Liver (tissue), 9 donors: ENCODE data around the gene ALDH9A1. TPM values are rescaled to one million over a fixed set of nuclear protein-coding genes. Genes with fewer than 3 reads are reported as not detected.

Experiments used
- DNase-seq: peaks from one replicate; pipeline ENCODE4 v3.0.0-alpha.2; 2017; ENCODE audit warnings: low spot score
- H3K27ac ChIP-seq, 2 donors: one replicate each; pipeline ENCODE4 v1.7.0; 2013; ENCODE audit warnings: inconsistent platforms in 2 of 2, low read length in 2 of 2, control low read depth in 1 of 2, low read depth in 1 of 2, mild to moderate bottlenecking in 1 of 2
- H3K27me3 ChIP-seq, 4 donors: one replicate each; pipeline versions ENCODE4 v1.6.1 to v1.7.0; 2013; ENCODE audit warnings: low read length in 3 of 4, inconsistent platforms in 1 of 4, mild to moderate bottlenecking in 1 of 4, moderate library complexity in 1 of 4; ENCODE audit not compliant: control insufficient read depth in 4 of 4, insufficient read depth in 4 of 4
- H3K36me3 ChIP-seq, 4 donors: one replicate each; pipeline versions ENCODE4 v1.6.1 to v1.7.0; 2013; ENCODE audit warnings: low read length in 3 of 4, mild to moderate bottlenecking in 3 of 4, low read depth in 1 of 4, moderate library complexity in 1 of 4; ENCODE audit not compliant: control insufficient read depth in 4 of 4, insufficient read depth in 3 of 4
- H3K4me1 ChIP-seq, 4 donors: one replicate each; pipeline versions ENCODE4 v1.6.1 to v1.7.0; 2013; ENCODE audit warnings: low read length in 3 of 4, mild to moderate bottlenecking in 3 of 4, moderate library complexity in 1 of 4; ENCODE audit not compliant: control insufficient read depth in 4 of 4, insufficient read depth in 4 of 4
- H3K4me3 ChIP-seq, 3 donors: one replicate each; pipeline versions ENCODE4 v1.6.1 to v1.7.0; 2013; ENCODE audit warnings: low read length in 3 of 3, control low read depth in 1 of 3, low read depth in 1 of 3, mild to moderate bottlenecking in 1 of 3
- H3K9ac ChIP-seq, 2 donors: one replicate each; pipeline ENCODE4 v1.7.0; 2013; ENCODE audit warnings: low read length in 2 of 2, mild to moderate bottlenecking in 2 of 2, moderate library complexity in 2 of 2, control low read depth in 1 of 2, low read depth in 1 of 2
- H3K9me3 ChIP-seq, 4 donors: one replicate each; pipeline versions ENCODE4 v1.6.1 to v1.7.0; 2013; ENCODE audit warnings: low read length in 3 of 4; ENCODE audit not compliant: control insufficient read depth in 4 of 4
- ATF3 ChIP-seq: IDR thresholded peaks from 2 replicates; pipeline ENCODE4 v1.6.1; 2016; ENCODE audit warnings: antibody characterized with exemption
- CTCF ChIP-seq: fragments of 150-350 bp; IDR thresholded peaks from 2 replicates; pipeline ENCODE4 v1.5.1; 2017; ENCODE audit warnings: improper control_type of control experiment, low read depth, low read length; ENCODE audit not compliant: missing input control
- EGR1 ChIP-seq, 2 donors: IDR thresholded peaks; 2 replicates each; pipeline ENCODE4 v1.6.1; 2016 to 2018; ENCODE audit warnings: antibody characterized with exemption in 2 of 2, low read depth in 2 of 2
- FOXA1 ChIP-seq: IDR thresholded peaks from 2 replicates; pipeline ENCODE4 v1.6.1; 2016; ENCODE audit warnings: antibody characterized with exemption
- FOXA2 ChIP-seq: IDR thresholded peaks from 2 replicates; pipeline ENCODE4 v1.6.1; 2016; ENCODE audit warnings: antibody characterized with exemption
- GABPA ChIP-seq, 2 donors: IDR thresholded peaks in 1 of 2; conservative IDR thresholded peaks in 1 of 2; 2 replicates each; pipeline ENCODE4 v1.6.1; 2016; ENCODE audit warnings: antibody characterized with exemption in 2 of 2, mild to moderate bottlenecking in 1 of 2, moderate library complexity in 1 of 2
- HNF4A ChIP-seq, 2 donors: conservative IDR thresholded peaks; 2 replicates each; pipeline ENCODE4 v1.6.1; 2016; ENCODE audit warnings: antibody characterized with exemption in 2 of 2, mild to moderate bottlenecking in 2 of 2
- HNF4G ChIP-seq: IDR thresholded peaks from 2 replicates; pipeline ENCODE4 v1.6.1; 2016; ENCODE audit warnings: antibody characterized with exemption
- JUND ChIP-seq, 2 donors: IDR thresholded peaks; 2 replicates each; pipeline ENCODE4 v1.6.1; 2016; ENCODE audit warnings: antibody characterized with exemption in 2 of 2
- MAX ChIP-seq: IDR thresholded peaks from 2 replicates; pipeline ENCODE4 v1.6.1; 2016; ENCODE audit warnings: antibody characterized with exemption
- NR2F2 ChIP-seq: IDR thresholded peaks from 2 replicates; pipeline ENCODE4 v1.6.1; 2016; ENCODE audit warnings: antibody characterized with exemption
- RAD21 ChIP-seq, 2 donors: IDR thresholded peaks; 2 replicates each; pipeline ENCODE4 v1.6.1; 2016; ENCODE audit warnings: antibody characterized with exemption in 2 of 2, mild to moderate bottlenecking in 2 of 2
- REST ChIP-seq: IDR thresholded peaks from 2 replicates; pipeline ENCODE4 v1.6.1; 2016; ENCODE audit warnings: antibody characterized with exemption, mild to moderate bottlenecking
- RXRA ChIP-seq, 2 donors: IDR thresholded peaks; 2 replicates each; pipeline ENCODE4 v1.6.1; 2017 to 2018; ENCODE audit warnings: antibody characterized with exemption in 2 of 2, mild to moderate bottlenecking in 1 of 2
- SP1 ChIP-seq: IDR thresholded peaks from 2 replicates; pipeline ENCODE4 v1.6.1; 2018; ENCODE audit warnings: antibody characterized with exemption, mild to moderate bottlenecking
- TAF1 ChIP-seq: conservative IDR thresholded peaks from 2 replicates; pipeline ENCODE4 v1.6.1; 2016; ENCODE audit warnings: antibody characterized with exemption, mild to moderate bottlenecking
- YY1 ChIP-seq: IDR thresholded peaks from 2 replicates; pipeline ENCODE4 v1.6.1; 2016; ENCODE audit warnings: antibody characterized with exemption, mild to moderate bottlenecking
- ZBTB33 ChIP-seq: IDR thresholded peaks from 2 replicates; pipeline ENCODE4 v1.6.1; 2016; ENCODE audit warnings: antibody characterized with exemption
- WGBS: extraction: QIAGEN DNeasy Blood & Tissue Kit; methylation state at CpG from one replicate; pipeline ENCODE4 v1.1.7; 2013; 5-methylcytosine and 5-hydroxymethylcytosine counted together
- polyA plus RNA-seq, 2 donors: library from polyadenylated mRNA; stranded (reverse) in 1 of 2; unstranded in 1 of 2; fragments of 200-250 nt in 1 of 2; fragments of >200 nt in 1 of 2; fragmentation: Nextera tagmentation in 1 of 2; extraction: Ambion mirVana in 1 of 2; gene quantifications; one replicate each; pipeline versions ENCODE4 v1.2.1 to v1.2.3, GENCODE V29; 2013 to 2015
- total RNA-seq, 2 donors: library from RNA; depleted of rRNA; stranded (reverse); fragments of >200 nt; gene quantifications; one replicate each; pipeline ENCODE4 v1.2.3, GENCODE V29; 2014
- donor health status: healthy.
- donor health status: healthy.
- donor health status: healthy.
- donor health status: healthy.
- donor health status: healthy.

The ALDH9A1 gene
- total and polyA plus RNA-seq, 4 donors = 42.8 to 93.4 (median 79.8) TPM

GRCh38 chr1:165632491-165632890 lies 65.9 kb downstream of the ALDH9A1 start:
- H3K36me3 ChIP-seq = no peaks in the 10 kb centered on the region
- H3K27ac ChIP-seq = peak overlapping the region; percentile 88 to 89
- no peaks in the 10 kb centered on the region for H3K27me3 ChIP-seq
- 65% methylated on average over 7 of the region's 7 CpGs for WGBS
- H3K9ac ChIP-seq = peak overlapping the region in 1 of 2 donors; percentile 51
- H3K4me3 ChIP-seq = peak overlapping the region in 1 of 3 donors; percentile 71
- H3K4me1 ChIP-seq = peaks cover 9 to 41% (median 34%) of the 10 kb centered on the region in 4 donors
- TF ChIP-seq JUND (IDR thresholded peaks at IDR 0.05) = no peak
- no peak for TF ChIP-seq RXRA (IDR thresholded peaks at IDR 0.05)
- no peak for TF ChIP-seq HNF4G
- TF ChIP-seq FOXA1 = no peak
- no peak for TF ChIP-seq ZBTB33
- TF ChIP-seq NR2F2 = no peak
- TF ChIP-seq ATF3 = no peak
- TF ChIP-seq GABPA (IDR thresholded peaks at IDR 0.05 in 1 of 2, conservative IDR thresholded peaks at IDR 0.05 in 1 of 2) = no peak
- TF ChIP-seq TAF1 = no peak
- TF ChIP-seq SP1 = no peak
- no peak for TF ChIP-seq HNF4A (conservative IDR thresholded peaks at IDR 0.05)
- no peak for TF ChIP-seq YY1
- no peak for TF ChIP-seq FOXA2
- TF ChIP-seq CTCF = no peak
- TF ChIP-seq RAD21 (IDR thresholded peaks at IDR 0.05) = no peak
- no peak for TF ChIP-seq EGR1 (IDR thresholded peaks at IDR 0.05; ENCODE audit: low read depth in 2 of 2)
- TF ChIP-seq REST = no peak
- no peak for TF ChIP-seq MAX
- H3K9me3 ChIP-seq = no peaks in the 10 kb centered on the region
- DNase-seq = no peak

- Histone ChIP-seq H3K9ac (peak overlapping the region in 1 of 2 donors; percentile 77), H3K4me1 (peaks cover 9 to 37% (median 31%) of the 10 kb centered on the region in 4 donors), H3K27ac (peak overlapping the region; percentile 88 to 89), H3K27me3 (no peaks in the 10 kb centered on the region), H3K4me3 (peak overlapping the region; percentile 71 to 91 (median 87)), H3K9me3 (no peaks in the 10 kb centered on the region), H3K36me3 (no peaks in the 10 kb centered on the region)
- 39% methylated on average over 5 of the region's 5 CpGs for WGBS
- no peak for DNase-seq
- TF ChIP-seq HNF4A (conservative IDR thresholded peaks at IDR 0.05) (no peak), TAF1 (no peak), RAD21 (IDR thresholded peaks at IDR 0.05) (no peak), FOXA2 (no peak), HNF4G (no peak), MAX (no peak), REST (no peak), CTCF (no peak), ATF3 (no peak), EGR1 (IDR thresholded peaks at IDR 0.05; ENCODE audit: low read depth in 2 of 2) (no peak)
Measured at GRCh38 chr1:165632152-165632469, 66.3 kb downstream of the ALDH9A1 start.
